Testis (tissue), 3 donors: ENCODE data around the gene PRDM13. TPM values are rescaled to one million over a fixed set of nuclear protein-coding genes. Genes with fewer than 3 reads are reported as not detected.
"Not testable (repeated sequence)": the region's sequence is repeated elsewhere in the genome, so short reads cannot be mapped to it uniquely, and the experiment has no call there.

Source experiments
- DNase-seq: peaks from one replicate; pipeline ENCODE4 v3.0.0-alpha.2; 2019
- H3K27ac ChIP-seq, 2 donors: fragments of 200-600 bp; sonication (generic); one replicate each; pipeline ENCODE4 v1.5.1; 2019
- H3K27me3 ChIP-seq: fragments of 200-600 bp; sonication (generic); one replicate; pipeline ENCODE4 v1.5.1; 2019
- H3K36me3 ChIP-seq: fragments of 200-600 bp; sonication (generic); one replicate; pipeline ENCODE4 v1.5.1; 2017; ENCODE audit warnings: low read depth; ENCODE audit errors: missing control alignments
- H3K4me1 ChIP-seq: fragments of 200-600 bp; sonication (generic); one replicate; pipeline ENCODE4 v1.5.1; 2019
- H3K4me3 ChIP-seq, 2 donors: fragments of 200-600 bp; sonication (generic); one replicate each; pipeline ENCODE4 v1.5.1; 2017 to 2019
- H3K9me3 ChIP-seq: fragments of 200-600 bp; sonication (generic); one replicate; pipeline ENCODE4 v1.5.1; 2017
- CTCF ChIP-seq, 3 experiments: fragments of 450-650 bp in 2 of 3; fragments of 200-600 bp in 1 of 3; sonication (generic) in 1 of 3; IDR thresholded peaks; one replicate each; pipeline ENCODE4 v1.5.1; 2016 to 2019; ENCODE audit warnings: antibody characterized with exemption in 3 of 3, mild to moderate bottlenecking in 2 of 3, moderate library complexity in 1 of 3
- POLR2A ChIP-seq: fragments of 450-650 bp; IDR thresholded peaks from one replicate; pipeline ENCODE4 v1.6.1; 2017; ENCODE audit warnings: antibody characterized with exemption, mild to moderate bottlenecking, moderate library complexity
- WGBS, 2 donors: methylation state at CpG; one replicate each; pipeline ENCODE4 v1.1.5; 2018; 5-methylcytosine and 5-hydroxymethylcytosine counted together
- intact Hi-C: fragments of 100-400 bp; cut with DNase I; formaldehyde crosslinking; loops from one replicate; pipeline ENCODE4 v1.15.1; 2023; ENCODE audit warnings: low total_unique reads
- polyA plus RNA-seq: library from polyadenylated mRNA; stranded (reverse); fragments of 350-450 nt; fragmentation: Illumina TruSeq; extraction: RNeasy Lipid Tissue Mini Kit (QIAGEN cat#74804); gene quantifications from one replicate; pipeline ENCODE4 v1.2.3, GENCODE V29; 2014; ENCODE audit warnings: low read depth, low replicate concordance; ENCODE audit not compliant: insufficient read depth
- small RNA-seq, 2 donors: library from RNA; depleted of rRNA; stranded (forward); fragments of <200 nt; gene quantifications; one replicate each; pipeline ENCODE3, GENCODE V24; 2016
- total RNA-seq, 2 donors: library from RNA; depleted of rRNA; stranded (reverse); fragments of >200 nt; gene quantifications; one replicate each; pipeline ENCODE4 v1.2.3, GENCODE V29; 2016

The PRDM13 gene
- total and polyA plus RNA-seq, 3 donors from 2014 or later, result 0.16 to 1.0 (median 0.68) TPM

- Histone ChIP-seq H3K4me1 (no peaks in the 10 kb centered on the region), H3K4me3 (no peak overlapping the region), H3K27me3 (no peaks in the 10 kb centered on the region), H3K27ac (no peak overlapping the region), H3K36me3 (no peaks in the 10 kb centered on the region), H3K9me3 (no peaks in the 10 kb centered on the region)
- DNase-seq, result no peak
- 41 to 55% methylated on average over 6 of the region's 6 CpGs for WGBS, 2 donors
- TF ChIP-seq POLR2A (no peak), CTCF (IDR thresholded peaks at IDR 0.05) (no peak)
- intact Hi-C loops, result no loop called here
These were observed 39.4 kb downstream of the PRDM13 start for GRCh38 chr6:99645986-99646385.

- DNase-seq, H3K4me3 ChIP-seq, H3K27me3 ChIP-seq, H3K9me3 ChIP-seq, intact Hi-C loops, H3K4me1 ChIP-seq, H3K36me3 ChIP-seq, H3K27ac ChIP-seq: not testable (repeated sequence)
- WGBS, 2 donors, result 83% methylated on average over 9 of the region's 42 CpGs; no CpG with 5 or more reads in 1 of the 2 donors
These were observed 43.5 kb downstream of the PRDM13 start for GRCh38 chr6:99650091-99650571.

- no peaks in the 10 kb centered on the region for H3K36me3 ChIP-seq
- WGBS, 2 donors, result 10 to 30% methylated on average over 1 of the region's 1 CpG
- no peak overlapping the region for H3K4me3 ChIP-seq
- DNase-seq, result no peak
- H3K9me3 ChIP-seq, result no peaks in the 10 kb centered on the region
- H3K27ac ChIP-seq, result no peak overlapping the region
- no peak for TF ChIP-seq CTCF (IDR thresholded peaks at IDR 0.05)
- TF ChIP-seq POLR2A, result no peak
- intact Hi-C loops, result no loop called here
- no peaks in the 10 kb centered on the region for H3K27me3 ChIP-seq
- no peaks in the 10 kb centered on the region for H3K4me1 ChIP-seq
These were observed 53.6 kb downstream of the PRDM13 start for GRCh38 chr6:99660206-99660605.

- H3K27me3 ChIP-seq, result no peaks in the 10 kb centered on the region
- H3K9me3 ChIP-seq, result no peaks in the 10 kb centered on the region
- no peak for DNase-seq
- no peaks in the 10 kb centered on the region for H3K4me1 ChIP-seq
- intact Hi-C loops, result no loop called here
- H3K36me3 ChIP-seq, result no peaks in the 10 kb centered on the region
- no peak overlapping the region for H3K4me3 ChIP-seq
- no peak overlapping the region for H3K27ac ChIP-seq
- TF ChIP-seq CTCF (IDR thresholded peaks at IDR 0.05), result no peak
- no peak for TF ChIP-seq POLR2A
- 95 to 96% methylated on average over 1 of the region's 1 CpG for WGBS, 2 donors
These were observed 55.2 kb downstream of the PRDM13 start for GRCh38 chr6:99661870-99662269.

GRCh38 chr6:99662616-99663015 is 56.0 kb downstream of the PRDM13 start:
- no peak overlapping the region for H3K27ac ChIP-seq
- H3K27me3 ChIP-seq, result no peaks in the 10 kb centered on the region
- intact Hi-C loops, result no loop called here
- TF ChIP-seq POLR2A (no peak), CTCF (IDR thresholded peaks at IDR 0.05) (no peak)
- WGBS, 2 donors, result 52 to 77% methylated on average over 1 of the region's 1 CpG
- H3K4me3 ChIP-seq, result no peak overlapping the region
- no peaks in the 10 kb centered on the region for H3K4me1 ChIP-seq
- H3K9me3 ChIP-seq, result no peaks in the 10 kb centered on the region
- DNase-seq, result no peak
- no peaks in the 10 kb centered on the region for H3K36me3 ChIP-seq

Small RNAs within 50 kb of the gene (small RNA-seq; reads per million reads assigned to genes)
- gene RF00019, result 0 reads per million in 2 donors

Other genes with a start within 250 kb of the PRDM13 start
- gene COQ3, start 212.6 kb upstream of the PRDM13 start, total RNA-seq, result 1 to 10 TPM; 2.3 to 2.8 TPM
- 4.8 TPM for gene COQ3, start 212.6 kb upstream of the PRDM13 start, polyA plus RNA-seq
- 100 to 1,000 TPM; 173 to 184 TPM for gene PNISR, start 181.5 kb upstream of the PRDM13 start, total RNA-seq
- gene PNISR, start 181.5 kb upstream of the PRDM13 start, polyA plus RNA-seq, result 57.7 TPM
- 10 to 100 TPM; 12.5 to 20.9 TPM for gene USP45, start 91.4 kb upstream of the PRDM13 start, total RNA-seq
- gene USP45, start 91.4 kb upstream of the PRDM13 start, polyA plus RNA-seq, result 4.8 TPM
- 10 to 100 TPM; 22.6 to 26.3 TPM for gene CCNC, start 38.2 kb upstream of the PRDM13 start, total RNA-seq
- gene CCNC, start 38.2 kb upstream of the PRDM13 start, polyA plus RNA-seq, result 27.8 TPM